HG02973 (cell line): ENCODE measurements around the gene CERK.
"Not testable (repeated sequence)": the region's sequence is repeated elsewhere in the genome, so short reads cannot be mapped to it uniquely, and the experiment has no call there.

Experiments used
- ATAC-seq: cut with Tn5 transposase; IDR thresholded peaks from one replicate; pipeline ENCODE4 v1.9.1; 2021; ENCODE audit warnings: moderate library complexity; ENCODE audit not compliant: unreplicated experiment

The CERK gene

DNA sequence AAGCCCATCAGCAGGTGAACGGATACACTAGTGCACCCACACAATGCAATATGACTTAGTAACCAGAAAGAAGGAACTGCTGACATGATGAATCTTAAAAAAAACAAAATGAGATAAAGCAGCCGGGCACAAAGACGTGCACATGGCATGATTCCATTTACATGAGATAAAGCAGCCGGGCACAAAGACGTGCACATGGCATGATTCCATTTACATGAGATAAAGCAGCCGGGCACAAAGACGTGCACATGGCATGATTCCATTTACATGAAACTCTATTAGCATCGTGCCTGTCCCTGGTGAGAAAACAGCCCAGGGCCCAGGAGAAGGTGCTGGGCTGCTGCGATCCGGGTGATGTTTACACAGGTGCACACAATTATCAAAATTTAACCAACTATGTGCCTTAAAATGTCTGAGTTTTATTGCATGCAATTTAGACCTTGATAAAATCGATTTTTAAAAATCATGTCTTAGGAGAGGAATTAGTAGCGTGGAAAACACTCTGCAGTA is 3.8 kb downstream of the CERK start:
- not testable (repeated sequence) for ATAC-seq

DNA sequence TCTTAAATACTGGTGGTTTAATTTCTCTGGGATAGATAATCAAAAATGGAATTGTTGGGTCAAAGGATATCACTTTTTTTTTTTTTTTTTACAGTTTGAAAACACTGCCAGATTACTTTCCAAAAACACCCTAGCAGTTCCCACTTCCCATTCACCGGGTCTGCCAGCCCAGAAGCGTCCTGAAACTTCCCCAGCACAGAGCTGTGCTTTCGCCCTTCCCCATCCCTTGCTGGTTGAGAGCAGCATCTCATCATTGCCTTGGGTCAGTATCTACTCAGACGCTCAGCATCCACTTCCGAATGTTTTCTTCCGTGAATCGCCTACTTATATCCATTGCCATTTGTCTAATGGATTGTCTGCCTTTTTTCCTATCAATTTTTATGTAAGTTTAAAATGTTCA is 5.5 kb downstream of the CERK start:
- ATAC-seq = no peak

DNA sequence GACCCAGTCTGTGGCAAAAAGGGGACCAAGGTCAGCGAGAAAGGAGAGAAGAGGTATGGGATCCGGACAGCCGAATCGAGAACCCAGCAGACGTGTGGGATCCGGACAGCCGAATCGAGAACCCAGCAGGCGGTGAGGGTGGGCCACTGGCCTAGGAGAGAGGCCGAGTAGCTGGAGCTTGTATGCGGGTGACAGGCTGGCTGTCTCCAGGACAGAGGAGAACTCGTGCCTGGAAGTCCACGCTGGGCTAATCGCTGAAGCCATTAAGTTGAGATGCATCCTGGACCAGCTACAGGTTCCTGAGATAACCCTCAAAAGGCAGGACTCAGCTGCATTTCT is 6.0 kb downstream of the CERK start:
- no peak for ATAC-seq

DNA sequence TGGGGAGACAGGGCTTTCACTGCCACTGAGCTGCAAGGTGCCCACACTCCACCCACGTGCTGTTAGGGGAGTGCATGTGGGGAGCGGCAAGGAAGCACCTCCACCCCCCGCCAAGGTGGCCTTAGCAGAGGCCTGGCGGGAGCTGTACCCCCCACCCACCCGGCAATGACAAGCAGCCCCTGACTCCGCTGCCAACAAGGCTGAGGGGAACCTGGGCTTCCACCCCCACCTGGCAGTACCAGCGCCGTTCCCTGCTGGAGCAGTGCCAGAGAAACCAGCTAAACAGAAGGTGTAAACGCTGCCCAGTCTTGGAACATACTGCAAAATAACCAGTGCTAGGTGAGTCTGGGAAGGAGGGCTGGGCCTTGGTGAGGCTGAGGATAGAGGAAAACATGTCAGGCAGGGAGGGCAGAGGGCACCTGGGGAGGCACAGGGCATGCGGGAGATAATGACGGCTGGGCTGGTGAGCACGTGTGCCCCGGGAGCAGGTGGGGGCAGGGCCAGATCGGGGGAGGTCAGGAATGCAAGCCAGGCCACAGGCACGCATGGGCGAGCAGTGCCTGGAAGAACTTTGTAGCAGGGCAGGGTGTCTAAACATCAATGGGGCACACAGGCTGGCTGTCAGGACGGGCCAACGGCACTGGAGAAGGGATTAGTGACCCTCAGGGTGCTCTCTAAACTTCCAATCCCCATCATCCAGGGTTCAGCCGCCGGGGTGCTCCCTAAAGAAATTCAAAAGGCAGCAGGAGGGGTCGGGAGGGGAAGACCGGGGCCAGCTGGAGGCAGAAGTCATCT is 6.6 kb downstream of the CERK start:
- ATAC-seq = no peak

DNA sequence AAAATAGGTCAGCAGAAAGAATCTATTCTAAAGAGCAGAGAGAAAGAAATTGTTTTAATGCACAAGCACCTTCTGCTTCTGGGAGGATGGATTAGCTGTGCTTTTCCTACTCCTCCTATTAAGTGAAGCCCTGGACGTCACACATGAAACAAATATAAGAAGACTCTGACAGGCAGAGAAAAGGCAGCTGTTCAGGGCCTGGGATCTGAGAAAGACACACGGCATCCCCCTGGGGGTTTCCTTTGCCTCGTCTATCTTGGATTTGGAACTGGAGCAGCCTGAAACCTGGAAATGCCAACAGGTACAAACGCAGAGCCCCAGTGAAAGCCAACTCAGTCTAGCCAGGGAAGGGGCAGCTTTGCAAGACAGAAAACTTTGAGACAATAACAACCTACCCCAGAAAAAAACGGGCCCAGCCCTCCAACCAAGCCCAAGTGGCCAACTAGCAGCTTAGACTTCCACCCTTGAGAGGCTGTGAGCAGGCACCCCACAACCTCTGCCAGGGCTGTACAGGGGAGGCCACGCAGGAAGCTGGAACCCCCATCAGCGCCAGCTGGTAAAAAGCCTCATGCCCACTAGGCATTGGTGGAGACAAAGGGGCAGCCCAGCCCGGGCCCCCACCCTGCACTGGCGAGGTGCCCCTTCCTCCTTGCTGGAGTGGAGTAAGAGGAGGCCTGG is 7.3 kb downstream of the CERK start:
- ATAC-seq = no peak

DNA sequence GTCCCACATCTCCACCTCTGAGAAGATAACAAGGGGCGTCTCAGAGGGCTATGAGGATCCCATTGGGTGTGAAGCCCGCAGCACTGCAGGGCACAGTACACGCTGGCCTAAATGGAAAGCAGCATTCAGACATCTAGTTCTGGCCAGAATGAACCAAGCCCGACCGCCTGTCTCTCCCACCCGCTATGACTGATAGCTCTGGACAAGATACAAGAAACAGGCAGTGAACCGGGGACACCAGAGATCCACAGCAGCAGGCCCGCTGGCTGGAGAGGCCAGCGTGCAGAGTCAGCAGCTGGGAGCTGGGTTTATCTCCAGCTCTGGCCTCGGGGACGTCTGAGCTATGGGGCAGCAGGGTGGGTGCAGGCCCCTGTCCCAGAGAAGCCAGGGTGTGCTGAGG is 9.6 kb downstream of the CERK start:
- ATAC-seq = no peak

DNA sequence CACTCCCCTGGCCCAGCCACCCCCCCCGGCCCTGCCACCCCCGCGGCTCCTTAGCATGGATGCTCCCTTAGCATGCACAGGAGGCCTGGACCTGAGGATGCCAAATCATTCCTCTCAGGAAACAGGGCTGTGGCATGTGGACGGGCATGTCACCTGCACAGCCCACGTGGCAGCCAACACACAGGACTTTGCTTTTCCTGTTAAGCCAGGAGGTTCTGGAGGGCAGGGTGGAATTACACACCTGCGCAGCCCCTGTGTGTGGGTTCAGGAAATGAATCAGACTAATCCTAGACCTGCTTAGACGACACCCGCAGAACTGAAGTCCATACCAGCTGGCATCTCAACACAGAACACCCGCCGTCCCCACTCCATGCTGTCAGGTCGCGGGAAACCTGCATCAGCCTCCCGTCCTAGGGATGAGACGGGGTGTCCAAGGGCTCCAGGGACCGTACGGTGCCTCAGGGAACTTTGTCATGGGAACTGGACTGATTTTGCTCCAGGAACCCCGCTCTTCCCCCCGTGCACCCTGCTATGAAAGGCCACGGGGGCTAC is 10.2 kb downstream of the CERK start:
- ATAC-seq = no peak

DNA sequence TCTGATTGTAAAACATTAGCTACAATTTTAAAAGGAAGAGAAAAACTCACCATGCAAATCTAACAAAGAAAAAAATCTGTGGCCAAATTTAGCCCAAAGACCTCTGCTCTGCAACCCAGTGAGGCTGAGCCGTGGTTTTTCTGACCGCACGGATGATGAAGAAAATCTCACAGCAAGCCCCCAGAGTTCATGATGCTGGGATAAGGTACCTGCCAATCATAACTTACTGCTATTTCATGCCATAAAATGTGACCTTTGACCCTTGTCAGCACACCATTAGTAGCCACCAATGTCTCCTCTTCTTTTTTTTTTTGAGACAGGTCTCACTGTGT is 11.1 kb downstream of the CERK start:
- ATAC-seq = no peak

DNA sequence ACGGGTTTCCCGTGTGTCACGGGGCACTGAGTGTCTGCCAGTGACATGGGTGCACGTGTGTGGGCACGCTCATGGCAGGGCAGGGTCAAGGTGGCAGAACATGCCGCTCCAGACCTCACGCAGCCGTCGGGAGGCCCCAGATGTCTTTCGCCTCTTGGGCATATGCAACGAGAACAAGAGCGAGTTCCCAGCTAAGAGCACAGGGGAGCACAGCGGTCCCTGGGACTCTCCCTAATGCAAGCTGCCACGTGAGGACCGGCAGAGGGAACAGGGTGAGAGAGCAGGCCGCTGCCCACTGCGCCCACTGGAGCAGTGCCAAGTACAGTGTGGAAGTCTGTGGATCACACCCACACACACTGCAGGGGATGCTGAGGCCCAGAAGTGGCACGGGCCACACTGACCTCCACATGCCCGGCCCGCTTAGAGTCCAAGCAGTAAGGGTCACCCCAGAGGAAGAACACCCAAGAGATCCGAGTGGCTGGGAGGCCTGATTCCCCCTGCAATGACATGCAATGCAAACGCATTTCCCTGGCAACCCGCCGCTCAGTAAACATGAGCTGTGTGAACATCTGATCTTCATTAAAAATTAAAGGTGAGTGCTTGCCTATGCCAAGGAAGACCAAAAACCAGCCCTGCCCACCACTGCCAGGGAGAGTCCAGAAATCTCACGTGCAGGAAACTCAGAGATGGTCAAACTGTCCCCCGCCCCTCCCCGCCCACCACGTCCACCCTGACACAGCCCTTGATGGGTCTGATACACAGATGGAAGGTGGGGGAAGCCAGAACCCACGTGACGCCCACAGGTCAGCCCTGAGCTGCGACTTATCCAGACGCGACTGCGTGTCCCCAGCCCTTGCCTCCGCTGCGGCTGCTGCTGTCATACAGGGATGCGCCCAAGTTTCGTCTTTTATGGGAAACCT is 11.7 kb downstream of the CERK start:
- no peak for ATAC-seq

DNA sequence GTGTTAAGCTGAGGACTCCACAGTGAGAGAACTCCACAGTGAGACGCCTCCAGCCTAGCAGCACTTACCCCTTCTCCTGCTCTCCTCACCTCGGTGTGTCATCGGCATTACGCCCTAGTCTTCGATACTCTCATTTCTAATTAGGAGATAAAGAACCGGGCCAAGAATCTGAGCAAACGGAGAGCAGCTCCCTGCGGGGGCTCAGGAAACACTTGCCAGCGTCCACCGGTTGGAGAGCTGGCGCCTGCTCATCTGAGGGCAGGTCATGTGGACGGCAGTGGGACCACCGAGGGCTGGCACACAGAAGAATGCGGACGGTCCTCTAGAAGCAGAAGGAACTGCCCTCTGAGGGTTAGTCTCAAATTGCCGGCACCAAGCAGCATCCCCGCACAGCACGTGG is 13.0 kb downstream of the CERK start:
- ATAC-seq = no peak

DNA sequence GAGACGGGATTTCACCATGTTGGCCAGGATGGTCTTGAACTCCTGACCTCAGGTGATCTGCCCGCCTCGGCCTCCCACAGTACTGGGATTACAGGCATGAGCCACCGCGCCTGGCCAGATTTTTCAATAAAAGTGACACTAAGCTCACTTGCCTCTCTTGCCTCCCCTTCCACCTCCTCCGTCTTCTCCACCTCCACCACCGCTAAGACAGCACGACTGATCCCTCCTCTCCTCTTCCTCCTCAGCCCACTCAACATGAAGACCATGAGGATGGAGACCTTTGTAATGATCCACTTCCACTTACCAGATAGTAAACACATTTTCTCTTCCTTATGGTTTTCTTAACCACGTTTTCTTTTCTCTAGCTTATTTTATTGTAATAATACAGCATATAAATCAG is 14.2 kb downstream of the CERK start:
- no peak for ATAC-seq

DNA sequence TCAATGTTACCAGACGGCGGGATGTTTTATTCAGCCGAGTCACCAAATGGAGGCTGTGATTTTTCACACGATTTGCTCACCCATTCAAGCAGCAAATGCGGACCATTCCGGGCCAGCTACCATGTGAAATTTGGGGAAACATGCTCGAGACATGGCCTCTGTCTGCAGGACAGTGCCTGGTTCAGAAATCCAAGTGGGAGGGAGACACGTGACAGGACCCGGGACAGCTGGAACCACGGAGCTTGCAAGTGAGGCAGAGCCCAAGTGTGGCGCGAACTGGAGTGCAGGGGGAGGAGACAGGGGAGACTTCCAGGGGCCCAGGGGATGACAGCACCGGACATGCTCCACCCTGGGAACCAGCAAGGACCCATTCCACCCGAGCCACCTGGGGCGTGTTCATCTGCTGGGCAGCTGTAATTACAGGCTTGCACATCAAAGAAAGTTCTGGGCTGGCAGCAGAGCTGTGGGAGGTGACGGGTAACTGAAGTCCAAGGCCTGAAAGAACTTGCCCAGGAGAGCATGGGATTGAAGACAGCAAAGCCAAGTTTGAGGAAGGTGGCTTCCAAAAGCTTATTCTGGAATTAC is 16.5 kb downstream of the CERK start:
- ATAC-seq = no peak

DNA sequence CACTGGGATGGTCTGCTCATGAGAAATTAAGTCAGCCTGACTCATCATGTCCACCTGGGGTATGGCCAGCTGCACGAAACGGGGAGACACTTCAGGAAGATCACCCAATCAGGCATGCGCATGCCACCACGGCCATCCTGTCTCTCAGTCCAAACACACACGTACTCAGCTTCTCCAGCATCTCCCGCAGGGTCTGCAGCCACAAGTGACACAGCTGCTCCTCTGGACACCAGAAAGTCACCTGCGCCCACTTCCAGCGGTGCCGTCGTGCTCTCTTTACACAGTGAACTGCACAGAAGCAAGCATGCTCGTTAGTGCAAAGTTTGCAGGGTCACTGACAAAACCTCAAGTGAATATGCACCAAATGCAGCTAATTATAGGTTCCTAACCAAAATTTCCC is 18.1 kb downstream of the CERK start:
- no peak for ATAC-seq

DNA sequence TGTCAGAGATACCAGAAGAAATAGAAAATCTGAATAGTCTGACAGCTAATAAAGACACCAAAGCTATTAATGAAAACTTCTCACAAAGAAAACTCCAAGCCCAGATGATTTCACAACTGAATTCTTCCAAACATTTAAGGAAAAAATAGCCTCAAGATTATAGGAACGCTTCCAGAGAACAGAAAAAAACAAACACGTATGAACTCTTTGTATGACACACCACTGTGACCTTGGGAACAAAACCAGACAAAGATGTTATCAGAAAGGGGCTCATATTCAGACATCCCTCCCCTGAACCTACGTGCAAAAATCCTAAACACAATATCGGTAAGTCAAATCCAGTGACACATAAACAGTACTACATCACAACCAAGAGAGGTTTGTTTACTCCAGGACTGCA is 23.5 kb downstream of the CERK start:
- ATAC-seq = no peak

DNA sequence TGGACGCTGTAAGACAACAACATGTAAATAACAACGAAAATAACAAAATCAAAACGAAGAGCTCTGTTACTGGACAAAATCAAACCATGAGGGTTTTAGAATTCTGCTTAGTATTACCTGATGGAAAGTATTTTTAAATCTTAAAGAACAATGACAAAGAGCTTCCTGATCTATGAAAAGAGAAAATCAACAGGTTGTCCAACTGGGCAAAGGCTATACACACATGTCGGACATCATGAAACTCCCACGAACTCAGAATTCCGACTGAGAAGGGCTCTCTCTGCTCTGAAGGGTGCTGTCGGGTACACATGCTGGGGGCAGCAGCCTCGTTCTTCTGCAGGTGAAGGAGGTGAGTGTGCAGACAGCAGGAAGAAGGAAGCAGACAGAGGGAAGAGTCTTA is 25.8 kb downstream of the CERK start:
- ATAC-seq = no peak

DNA sequence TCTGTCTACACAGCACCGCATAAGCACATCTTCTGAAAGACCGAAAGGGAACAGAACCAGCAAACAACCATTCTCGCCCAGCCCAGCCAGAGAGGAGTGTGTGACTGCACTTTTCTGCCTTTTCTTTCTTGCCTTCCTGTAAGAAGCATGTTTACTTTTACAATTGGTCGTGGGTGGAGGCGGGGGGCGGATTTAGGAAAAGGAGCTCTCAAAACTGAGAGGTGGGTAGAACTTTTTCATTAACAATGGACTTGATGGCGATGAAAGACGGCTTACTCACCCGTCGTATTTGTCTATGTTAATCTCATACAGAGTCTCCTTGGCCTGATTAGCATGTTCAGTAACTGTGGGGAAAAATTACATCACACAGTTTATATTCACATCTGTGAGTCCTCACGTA is 27.2 kb downstream of the CERK start:
- no peak for ATAC-seq

DNA sequence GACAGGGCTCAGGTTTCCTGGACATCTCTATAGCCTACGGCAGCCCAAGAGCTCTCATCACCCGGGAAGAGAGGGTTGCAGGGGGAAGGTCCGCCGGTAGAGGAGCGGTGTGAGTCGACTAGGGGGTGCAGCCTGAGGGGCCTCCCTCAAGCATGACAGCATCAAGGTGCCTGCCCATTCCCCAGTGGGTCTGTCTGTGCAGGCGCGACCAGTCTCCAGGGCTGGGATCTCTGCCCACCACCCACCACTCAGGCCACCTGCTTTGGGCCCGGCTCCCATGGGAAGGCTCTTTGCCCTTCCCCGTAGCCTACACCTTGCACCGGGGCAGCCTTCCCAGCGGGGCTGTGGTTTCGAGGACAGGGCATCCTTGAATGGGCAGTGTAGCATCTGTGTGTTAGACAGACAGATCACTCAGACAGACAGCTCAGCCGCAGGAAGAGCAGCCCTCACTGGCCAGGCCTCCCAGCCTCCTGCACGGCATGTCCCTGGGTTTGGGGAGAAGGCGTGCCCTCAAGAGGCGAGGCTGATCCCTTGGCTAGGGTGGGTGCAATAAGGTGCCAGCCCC is 29.2 kb downstream of the CERK start:
- no peak for ATAC-seq

DNA sequence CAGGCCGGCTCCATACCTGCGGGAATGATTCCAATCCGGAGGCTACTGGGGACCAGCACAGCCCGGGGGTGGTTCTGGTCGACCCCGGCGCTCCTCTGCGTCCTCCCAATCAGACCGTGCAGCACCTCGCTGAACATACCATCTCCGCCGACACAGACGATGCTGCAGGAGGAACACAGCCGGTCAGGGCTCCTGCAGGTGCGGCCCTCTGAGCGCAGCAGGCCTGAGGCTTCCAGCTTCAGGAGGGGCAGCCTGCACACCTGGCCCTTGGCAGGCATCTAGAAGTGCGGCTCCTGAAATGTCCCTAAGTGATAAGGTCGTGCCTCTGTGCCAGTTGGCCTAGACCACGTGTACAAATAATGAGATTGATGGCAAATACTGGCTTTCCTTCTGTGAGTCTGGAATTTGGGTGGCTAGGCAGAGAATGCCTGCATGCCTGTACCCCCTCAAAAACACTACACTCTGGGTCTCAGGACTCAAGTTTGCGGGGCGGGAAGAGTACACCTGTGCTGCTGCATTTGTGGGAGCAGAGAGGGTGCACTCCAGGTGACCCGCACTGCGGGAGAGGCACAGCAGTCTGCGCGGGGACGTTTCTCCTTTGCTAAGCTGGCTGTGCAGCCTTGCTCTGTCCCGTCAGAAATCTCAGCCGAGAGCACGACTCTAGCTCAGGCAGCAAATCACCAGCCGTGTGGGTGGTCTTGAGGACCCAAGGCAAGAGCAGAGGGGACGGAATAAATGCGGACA is 30.1 kb downstream of the CERK start:
- no peak for ATAC-seq

DNA sequence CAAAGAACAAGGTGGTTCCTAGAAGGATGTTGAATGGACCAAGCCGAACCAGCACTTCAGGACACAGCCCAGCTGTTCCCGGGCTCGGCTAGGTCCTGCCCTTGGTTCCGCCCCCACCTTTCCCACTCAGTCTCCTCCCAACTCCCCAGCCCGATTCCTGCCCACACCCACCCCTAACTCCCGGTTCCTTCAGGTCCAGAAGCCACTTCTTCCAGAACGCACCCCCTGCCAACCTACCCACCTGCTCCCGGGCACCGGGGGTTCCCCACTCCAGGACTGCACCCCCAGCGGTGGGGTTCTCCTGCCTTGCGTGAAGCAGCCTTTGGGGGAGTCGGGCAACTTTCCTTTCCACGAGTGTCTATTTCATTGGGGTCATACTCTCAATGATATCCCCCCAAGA is 30.7 kb downstream of the CERK start:
- no peak for ATAC-seq

DNA sequence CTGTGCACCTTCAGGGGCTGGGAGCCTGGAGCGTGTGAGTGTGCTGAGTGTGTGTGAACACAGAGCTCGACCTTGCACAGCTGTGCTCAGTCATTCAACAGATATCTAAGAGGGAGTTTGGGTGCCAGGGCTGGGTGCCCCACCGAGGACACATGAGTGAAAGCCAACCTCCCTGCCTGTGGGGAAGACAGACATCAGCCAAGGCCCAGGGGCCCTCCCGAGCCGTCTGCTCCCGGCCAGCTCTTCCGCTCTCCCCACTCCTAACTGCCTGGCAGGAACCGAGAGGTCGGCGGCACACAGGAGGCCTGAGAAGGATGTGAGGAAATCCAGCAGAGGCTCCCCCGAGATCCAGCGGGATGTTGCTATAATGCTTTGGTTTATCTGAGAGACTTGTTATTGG is 32.0 kb downstream of the CERK start:
- ATAC-seq = no peak
